GM12878 (cell line): ENCODE measurements around the gene BCAS3. TPM values are rescaled to one million over a fixed set of nuclear protein-coding genes. Genes with fewer than 3 reads are reported as not detected.

Experiments
- ATAC-seq: fragments of 200-7000 bp; cut with Tn5 transposase; 3 replicates; pipeline ENCODE4 v1.9.1; 2020; ENCODE audit warnings: mild to moderate bottlenecking, moderate library complexity
- BruUV-seq: library from RNA; stranded (reverse); fragments of 400-500 nt; replicated peaks from 2 replicates; lab custom pipeline; 2021; lab: Mats Ljungman, UMichigan
- CTCF ChIA-PET: fragments of 300-600 bp; sonication (Branson Sonifier 250); formaldehyde crosslinking; extraction: SDS; loops from one replicate; lab custom pipeline; 2021; ENCODE audit warnings: inconsistent platforms; lab: Yijun Ruan, JAX
- POLR2A ChIA-PET: fragments of 350-600 bp; formaldehyde crosslinking; extraction: SDS; loops from one replicate; lab custom pipeline; 2021; ENCODE audit warnings: inconsistent platforms; lab: Charles Lee
- RAD21 ChIA-PET: fragments of 300-600 bp; sonication (Branson Sonifier 250); formaldehyde crosslinking; loops from one replicate; lab custom pipeline; 2023; ENCODE audit warnings: antibody characterized with exemption; ENCODE audit not compliant: unreplicated experiment; lab: Charles Lee
- SMC1A ChIA-PET: fragments of 300-600 bp; sonication (Branson Sonifier 250); formaldehyde crosslinking; loops from one replicate; lab custom pipeline; 2023; ENCODE audit not compliant: unreplicated experiment, uncharacterized antibody; lab: Charles Lee
- DNase-seq: peaks from one replicate; pipeline ENCODE4 v3.0.0-alpha.2; 2011; ENCODE audit warnings: low read depth, low spot score
- FAIRE-seq: peaks from 3 replicates; lab custom pipeline; 2011; peaks lifted over from hg19 to GRCh38; lab: Jason Lieb, UNC
- H2AFZ ChIP-seq: 2 replicates; pipeline ENCODE4 v1.6.0; 2011; ENCODE audit warnings: low read depth, low read length, control low read depth; ENCODE audit not compliant: control insufficient read depth
- H3K27ac ChIP-seq: 2 replicates; pipeline ENCODE4 v1.5.1; 2011; ENCODE audit warnings: control low read depth; ENCODE audit not compliant: control insufficient read depth, insufficient read depth
- H3K27me3 ChIP-seq, 2 experiments: replicated peaks in 1 of 2; 2 replicates each; pipeline versions ENCODE4 v1.6.0 to v1.6.1; 2011; ENCODE audit warnings: low read length in 1 of 2; ENCODE audit not compliant: control insufficient read depth in 2 of 2, insufficient read depth in 2 of 2
- H3K36me3 ChIP-seq, 2 experiments: 2 replicates each; pipeline ENCODE4 v1.5.1; 2011; ENCODE audit warnings: low read length in 1 of 2; ENCODE audit not compliant: control insufficient read depth in 2 of 2, insufficient read depth in 2 of 2
- H3K4me1 ChIP-seq: 2 replicates; pipeline ENCODE4 v1.6.1; 2011; ENCODE audit warnings: mild to moderate bottlenecking, low read length, moderate library complexity, mixed read lengths; ENCODE audit not compliant: control insufficient read depth, insufficient read depth
- H3K4me2 ChIP-seq: 2 replicates; pipeline ENCODE4 v1.6.0; 2011; ENCODE audit warnings: control low read depth; ENCODE audit not compliant: control insufficient read depth, insufficient read depth
- H3K4me3 ChIP-seq: fragments of 200-600 bp; sonication (generic); 2 replicates; pipeline ENCODE4 v1.5.1; 2016
- H3K79me2 ChIP-seq: 2 replicates; pipeline ENCODE4 v1.6.0; 2011; ENCODE audit warnings: low read length; ENCODE audit not compliant: control insufficient read depth, insufficient read depth
- H3K9ac ChIP-seq: 2 replicates; pipeline ENCODE4 v1.8.0; 2011; ENCODE audit warnings: low read length, control low read depth, mixed read lengths; ENCODE audit not compliant: control insufficient read depth, insufficient read depth
- H3K9me3 ChIP-seq: replicated peaks from 3 replicates; pipeline ENCODE4 v1.5.1; 2011; ENCODE audit warnings: mild to moderate bottlenecking, low read length; ENCODE audit not compliant: control insufficient read depth, insufficient read depth
- H4K20me1 ChIP-seq: 2 replicates; pipeline ENCODE4 v1.6.0; 2011; ENCODE audit not compliant: control insufficient read depth, insufficient read depth
- ETV6 ChIP-seq, 2 experiments: fragments of 450-650 bp in 1 of 2; IDR thresholded peaks in 1 of 2; conservative IDR thresholded peaks in 1 of 2; 2 replicates each; pipeline ENCODE4 v1.6.1; 2014; ENCODE audit warnings: antibody characterized with exemption in 1 of 2, borderline replicate concordance in 1 of 2, low read depth in 1 of 2, mild to moderate bottlenecking in 1 of 2, moderate library complexity in 1 of 2
- NFXL1 ChIP-seq: fragments of 450-650 bp; IDR thresholded peaks from 2 replicates; pipeline ENCODE4 v1.6.1; 2017; ENCODE audit warnings: antibody characterized with exemption, mild to moderate bottlenecking, borderline replicate concordance
- RAD21 ChIP-seq: IDR thresholded peaks from 2 replicates; pipeline ENCODE4 v1.6.1; 2011; ENCODE audit warnings: mild to moderate bottlenecking, low read depth, low read length, moderate library complexity; ENCODE audit not compliant: insufficient read depth
- ZBED1 ChIP-seq: IDR thresholded peaks from 2 replicates; pipeline ENCODE4 v1.6.1; 2016; ENCODE audit warnings: borderline replicate concordance
- WGBS: methylation state at CpG from one replicate; pipeline ENCODE4 v1.1.6; 2016; ENCODE audit warnings: low lambda C conversion rate; ENCODE audit not compliant: insufficient replicate concordance, insufficient coverage; ENCODE audit errors: missing lambda C conversion rate; 5-methylcytosine and 5-hydroxymethylcytosine counted together
- in situ Hi-C: fragments of 300-500 bp; cut with MboI; formaldehyde crosslinking; loops from 9 replicates; pipeline ENCODE4 v1.14.3; 2018; ENCODE audit warnings: mixed read lengths
- intact Hi-C: fragments of 100-400 bp; cut with micrococcal nuclease; formaldehyde crosslinking; loops from one replicate; pipeline ENCODE4 v1.14.2; 2022; ENCODE audit not compliant: unreplicated experiment
- polyA plus RNA-seq, 11 experiments: library from polyadenylated mRNA; depleted of rRNA in 4 of 11; unstranded in 6 of 11; stranded (reverse) in 5 of 11; fragments of >200 nt; fragmentation: Nextera tagmentation in 4 of 11; fragmentation: Illumina TruSeq in 1 of 11; extraction: Ambion mirVana in 4 of 11; extraction: Trizol in 1 of 11; gene quantifications; 1 replicate in 1 of 11; 2 replicates in 10 of 11; pipeline versions ENCODE4 v1.2.1 to v1.2.3, GENCODE V29; 2011 to 2016; ENCODE audit warnings: inconsistent platforms in 2 of 11, missing spikeins in 2 of 11, low read depth in 1 of 11
- total RNA-seq, 4 experiments: library from RNA; depleted of rRNA in 3 of 4; stranded (reverse); fragments of >200 nt in 3 of 4; fragmentation: Illumina TruSeq in 1 of 4; extraction: Trizol in 1 of 4; gene quantifications; 2 replicates each; pipeline versions ENCODE4 v1.2.1 to v1.2.3, GENCODE V29; 2013 to 2021
- TF ChIP-seq, protein P1 (sequence below), 3 experiments: IDR thresholded peaks in 2 of 3; conservative IDR thresholded peaks in 1 of 3; 2 replicates each; pipeline ENCODE4 v1.5.1; 2011; ENCODE audit warnings: low read depth in 3 of 3, low read length in 3 of 3, mild to moderate bottlenecking in 3 of 3, control low read depth in 2 of 3, moderate library complexity in 2 of 3, inconsistent platforms in 1 of 3, mixed read lengths in 1 of 3; ENCODE audit not compliant: control insufficient read depth in 2 of 3, insufficient read depth in 1 of 3; ENCODE audit errors: extremely low read depth in 1 of 3

Gene BCAS3
- total and polyA plus RNA-seq, 10 of the 15 experiments (the other 5 are each of a cell fraction or from before 2014, with no cell fraction given): 2.1 to 11.0 (median 6.6) TPM

DNA sequence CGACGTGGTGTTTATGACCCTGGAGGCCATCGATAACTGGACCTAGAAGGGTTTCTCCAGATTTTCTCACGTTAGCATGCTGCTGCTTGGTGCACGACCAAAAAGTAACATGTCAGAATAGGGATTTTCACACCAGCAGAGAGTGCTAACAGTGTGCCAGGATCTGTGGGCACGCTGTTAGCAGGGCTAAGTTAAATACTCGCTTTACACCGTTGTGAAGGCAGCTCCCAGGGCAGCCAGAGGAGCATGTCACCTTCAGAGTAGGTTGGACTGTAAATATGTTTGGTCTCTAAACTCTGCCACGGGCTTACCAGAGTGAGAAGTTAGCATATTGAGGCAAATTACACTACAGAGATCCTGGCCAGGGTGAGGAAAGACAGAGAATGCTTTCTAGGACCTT, 608.8 kb downstream of the BCAS3 start:
- H3K4me1 ChIP-seq: no peaks in the 10 kb centered on the region; the same call in 1 of the 2 replicates
- H2AFZ ChIP-seq: no peak overlapping the region
- no peaks in the 10 kb centered on the region for H3K79me2 ChIP-seq
- POLR2A ChIA-PET: no interaction called here
- no peaks in the 10 kb centered on the region for H3K27me3 ChIP-seq
- CTCF ChIA-PET: no interaction called here
- FAIRE-seq: no peak
- TF ChIP-seq ETV6 (conservative IDR thresholded peaks at IDR 0.05 in 1 of 2, IDR thresholded peaks at IDR 0.05 in 1 of 2; ENCODE audit: borderline replicate concordance in 1 of 2, low read depth in 1 of 2) (peak in 1 of 2 experiments; percentile 69; a peak in 1 of 4 replicates), NFXL1 (0 out of 2 replicates have a peak, but pooled peaks have one; percentile 66), ZBED1 (no peak), RAD21 (no peak)
- TF ChIP-seq, protein P1, sequence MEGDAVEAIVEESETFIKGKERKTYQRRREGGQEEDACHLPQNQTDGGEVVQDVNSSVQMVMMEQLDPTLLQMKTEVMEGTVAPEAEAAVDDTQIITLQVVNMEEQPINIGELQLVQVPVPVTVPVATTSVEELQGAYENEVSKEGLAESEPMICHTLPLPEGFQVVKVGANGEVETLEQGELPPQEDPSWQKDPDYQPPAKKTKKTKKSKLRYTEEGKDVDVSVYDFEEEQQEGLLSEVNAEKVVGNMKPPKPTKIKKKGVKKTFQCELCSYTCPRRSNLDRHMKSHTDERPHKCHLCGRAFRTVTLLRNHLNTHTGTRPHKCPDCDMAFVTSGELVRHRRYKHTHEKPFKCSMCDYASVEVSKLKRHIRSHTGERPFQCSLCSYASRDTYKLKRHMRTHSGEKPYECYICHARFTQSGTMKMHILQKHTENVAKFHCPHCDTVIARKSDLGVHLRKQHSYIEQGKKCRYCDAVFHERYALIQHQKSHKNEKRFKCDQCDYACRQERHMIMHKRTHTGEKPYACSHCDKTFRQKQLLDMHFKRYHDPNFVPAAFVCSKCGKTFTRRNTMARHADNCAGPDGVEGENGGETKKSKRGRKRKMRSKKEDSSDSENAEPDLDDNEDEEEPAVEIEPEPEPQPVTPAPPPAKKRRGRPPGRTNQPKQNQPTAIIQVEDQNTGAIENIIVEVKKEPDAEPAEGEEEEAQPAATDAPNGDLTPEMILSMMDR (IDR thresholded peaks at IDR 0.05 in 2 of 3, conservative IDR thresholded peaks at IDR 0.05 in 1 of 3; ENCODE audit: control insufficient read depth in 2 of 3, extremely low read depth in 1 of 3, insufficient read depth in 1 of 3, low read depth in 3 of 3, low read length in 3 of 3): no peak
- BruUV-seq: no TSS peak
- no peak for DNase-seq
- no peaks in the 10 kb centered on the region for H4K20me1 ChIP-seq
- no peak overlapping the region for H3K9ac ChIP-seq
- no peak overlapping the region for H3K4me2 ChIP-seq
- ATAC-seq: no peak
- H3K36me3 ChIP-seq: no peaks in the 10 kb centered on the region
- H3K27ac ChIP-seq: no peak overlapping the region
- H3K9me3 ChIP-seq: no peaks in the 10 kb centered on the region; the same call in 2 of the 3 replicates
- SMC1A ChIA-PET: no interaction called here
- no peak overlapping the region for H3K4me3 ChIP-seq
- WGBS: 50% methylated on average over 9 of the region's 9 CpGs
- RAD21 ChIA-PET: no interaction called here
- intact Hi-C loops: no loop called here
- in situ Hi-C loops: no loop called here
